GM18870 (cell line): ENCODE measurements around the gene TSPEAR.
"Not testable (repeated sequence)": the region's sequence is repeated elsewhere in the genome, so short reads cannot be mapped to it uniquely, and the experiment has no call there.

Source experiments
- ATAC-seq: cut with Tn5 transposase; IDR thresholded peaks from one replicate; pipeline ENCODE4 v1.9.1; 2021; ENCODE audit warnings: moderate library complexity; ENCODE audit not compliant: unreplicated experiment

TSPEAR gene

GRCh38 chr21:44703731-44704635, 7.4 kb downstream of the TSPEAR start:
- no peak for ATAC-seq

GRCh38 chr21:44702973-44703730, 8.2 kb downstream of the TSPEAR start:
- no peak for ATAC-seq

GRCh38 chr21:44702111-44702972, 9.0 kb downstream of the TSPEAR start:
- ATAC-seq = no peak

- ATAC-seq = no peak
Measured at GRCh38 chr21:44701541-44701940, 9.8 kb downstream of the TSPEAR start.

GRCh38 chr21:44701023-44701400, 10.4 kb downstream of the TSPEAR start:
- no peak for ATAC-seq

GRCh38 chr21:44700101-44701022, 11.0 kb downstream of the TSPEAR start:
- ATAC-seq = no peak

- ATAC-seq = no peak
Measured at GRCh38 chr21:44699502-44700001, 11.8 kb downstream of the TSPEAR start.

GRCh38 chr21:44697811-44698734, 13.3 kb downstream of the TSPEAR start:
- ATAC-seq = no peak

- ATAC-seq = not testable (repeated sequence)
Measured at GRCh38 chr21:44697172-44697810, 14.1 kb downstream of the TSPEAR start, which contains the start of gene KRTAP10-12. Gene KRTAP10-12, plus strand, starts transcription at chr21:44697172. Its CDS starts 30 bp downstream, at chr21:44697202.

- no peak for ATAC-seq
Measured at GRCh38 chr21:44696572-44696971, 14.8 kb downstream of the TSPEAR start.

- no peak for ATAC-seq
Measured at GRCh38 chr21:44695641-44696040, 15.7 kb downstream of the TSPEAR start.

- ATAC-seq = no peak
Measured at GRCh38 chr21:44695184-44695583, 16.2 kb downstream of the TSPEAR start.

- no peak for ATAC-seq
Measured at GRCh38 chr21:44694776-44695175, 16.6 kb downstream of the TSPEAR start.

GRCh38 chr21:44692798-44693512, 18.4 kb downstream of the TSPEAR start:
- ATAC-seq = no peak

- no peak for ATAC-seq
Measured at GRCh38 chr21:44691686-44692085, 19.7 kb downstream of the TSPEAR start.

- not testable (repeated sequence) for ATAC-seq
Measured at GRCh38 chr21:44689740-44690139, 21.6 kb downstream of the TSPEAR start.

- no peak for ATAC-seq
Measured at GRCh38 chr21:44687671-44688070, 23.7 kb downstream of the TSPEAR start.
